ENCODE measurements around the gene CXCL10. TPM values are rescaled to one million over a fixed set of nuclear protein-coding genes. Genes with fewer than 3 reads are reported as not detected.

Gene CXCL10
- total RNA-seq, 1 experiment from 2014 or later, result not detected

GRCh38 chr4:76011700-76012387 is 11.5 kb downstream of the CXCL10 start:
- no peaks in the 10 kb centered on the region for H3K4me1 ChIP-seq (ENCODE audit: control insufficient read depth, insufficient read depth, low read length)
- no TSS peak for BruUV-seq (replicated peaks)
- H3K9me3 ChIP-seq (ENCODE audit: control insufficient read depth, insufficient read depth, low read depth, low read length), result no peaks in the 10 kb centered on the region
- TF ChIP-seq, protein P1, sequence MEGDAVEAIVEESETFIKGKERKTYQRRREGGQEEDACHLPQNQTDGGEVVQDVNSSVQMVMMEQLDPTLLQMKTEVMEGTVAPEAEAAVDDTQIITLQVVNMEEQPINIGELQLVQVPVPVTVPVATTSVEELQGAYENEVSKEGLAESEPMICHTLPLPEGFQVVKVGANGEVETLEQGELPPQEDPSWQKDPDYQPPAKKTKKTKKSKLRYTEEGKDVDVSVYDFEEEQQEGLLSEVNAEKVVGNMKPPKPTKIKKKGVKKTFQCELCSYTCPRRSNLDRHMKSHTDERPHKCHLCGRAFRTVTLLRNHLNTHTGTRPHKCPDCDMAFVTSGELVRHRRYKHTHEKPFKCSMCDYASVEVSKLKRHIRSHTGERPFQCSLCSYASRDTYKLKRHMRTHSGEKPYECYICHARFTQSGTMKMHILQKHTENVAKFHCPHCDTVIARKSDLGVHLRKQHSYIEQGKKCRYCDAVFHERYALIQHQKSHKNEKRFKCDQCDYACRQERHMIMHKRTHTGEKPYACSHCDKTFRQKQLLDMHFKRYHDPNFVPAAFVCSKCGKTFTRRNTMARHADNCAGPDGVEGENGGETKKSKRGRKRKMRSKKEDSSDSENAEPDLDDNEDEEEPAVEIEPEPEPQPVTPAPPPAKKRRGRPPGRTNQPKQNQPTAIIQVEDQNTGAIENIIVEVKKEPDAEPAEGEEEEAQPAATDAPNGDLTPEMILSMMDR (IDR thresholded peaks at IDR 0.05), result no peak
- TF ChIP-seq POLR2AphosphoS5 (IDR thresholded peaks at IDR 0.05; ENCODE audit: low read depth, low read length) (no peak), TCF7L2 (IDR thresholded peaks at IDR 0.05; ENCODE audit: low read depth, low read length) (no peak), REST (IDR thresholded peaks at IDR 0.05; ENCODE audit: insufficient read depth in 1 of 2, low read depth in 2 of 2, low read length in 1 of 2) (no peak), SIN3A (IDR thresholded peaks at IDR 0.05; ENCODE audit: borderline replicate concordance, insufficient read depth, low read depth, low read length) (no peak)
- H3K27ac ChIP-seq (ENCODE audit: low read length), result no peak overlapping the region
- ATAC-seq (no peak), DNase-seq (ENCODE audit: low read depth, low spot score) (no peak)
- POLR2A ChIA-PET, result no interaction called here
- H3K4me3 ChIP-seq (ENCODE audit: low read depth in 2 of 2, low read length in 2 of 2), result no peak overlapping the region
- H3K36me3 ChIP-seq (ENCODE audit: control insufficient read depth, insufficient read depth, low read length), result no peaks in the 10 kb centered on the region
- in situ Hi-C loops (cut with HindIII; ENCODE audit: low pct_unique_long_range_greater_than_20kb, low sequenced_read_pairs), result no loop called here
- H3K27me3 ChIP-seq (ENCODE audit: control insufficient read depth, insufficient read depth, low read length), result no peaks in the 10 kb centered on the region; the same call in 1 of the 2 replicates
- intact Hi-C loops (cut with micrococcal nuclease; ENCODE audit: unreplicated experiment), result no loop called here
- CTCF ChIA-PET, result no interaction called here

DNA sequence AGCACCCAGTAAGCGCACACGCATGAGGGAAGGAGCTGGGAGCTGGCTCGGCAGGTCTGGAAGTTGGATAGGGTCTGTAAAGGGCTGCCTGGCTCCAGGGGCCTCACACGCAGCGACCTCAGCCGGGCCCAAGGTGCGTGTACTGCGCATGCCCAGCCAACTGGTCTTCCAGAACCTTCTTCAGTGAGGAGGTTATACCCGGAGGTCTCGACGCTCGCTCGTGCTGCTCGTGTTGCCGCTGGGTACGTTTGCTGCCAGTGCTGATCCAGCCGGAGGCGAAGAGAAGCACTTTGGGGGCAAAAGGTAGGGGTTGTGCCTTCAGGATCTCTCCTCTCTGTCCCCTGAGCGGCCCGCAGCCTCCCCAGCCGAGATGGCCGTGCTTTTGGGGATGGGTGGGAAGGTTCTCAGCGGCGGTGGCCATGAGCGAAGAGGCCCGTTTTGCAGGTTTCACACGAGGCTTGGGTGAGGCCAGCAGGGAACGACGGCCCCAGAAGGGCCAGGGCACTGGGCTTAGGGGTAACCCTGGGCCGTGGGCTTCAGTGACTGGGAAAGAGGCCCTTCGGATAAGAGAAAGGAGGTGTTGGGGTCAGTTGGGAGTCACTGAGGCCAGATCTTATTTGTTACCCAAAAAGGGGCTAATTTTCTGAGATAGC is 12.2 kb downstream of the CXCL10 start:
- Histone ChIP-seq H3K4me3 (ENCODE audit: low read depth in 2 of 2, low read length in 2 of 2) (no peak overlapping the region), H3K27me3 (ENCODE audit: control insufficient read depth, insufficient read depth, low read length) (no peaks in the 10 kb centered on the region; the same call in 1 of the 2 replicates), H3K4me1 (ENCODE audit: control insufficient read depth, insufficient read depth, low read length) (no peaks in the 10 kb centered on the region), H3K9me3 (ENCODE audit: control insufficient read depth, insufficient read depth, low read depth, low read length) (no peaks in the 10 kb centered on the region), H3K27ac (ENCODE audit: low read length) (no peak overlapping the region), H3K36me3 (ENCODE audit: control insufficient read depth, insufficient read depth, low read length) (no peaks in the 10 kb centered on the region)
- BruUV-seq (replicated peaks), result no TSS peak
- DNase-seq (ENCODE audit: low read depth, low spot score), result no peak
- ATAC-seq, result no peak
- ChIA-PET CTCF (no interaction called here), POLR2A (no interaction called here)
- intact Hi-C loops (cut with micrococcal nuclease; ENCODE audit: unreplicated experiment) (no loop called here), in situ Hi-C loops (cut with HindIII; ENCODE audit: low pct_unique_long_range_greater_than_20kb, low sequenced_read_pairs) (no loop called here)
- TF ChIP-seq TCF7L2 (IDR thresholded peaks at IDR 0.05; ENCODE audit: low read depth, low read length), result no peak
- TF ChIP-seq, protein P1 (IDR thresholded peaks at IDR 0.05), result no peak
- TF ChIP-seq POLR2AphosphoS5 (IDR thresholded peaks at IDR 0.05; ENCODE audit: low read depth, low read length), result no peak
- TF ChIP-seq SIN3A (IDR thresholded peaks at IDR 0.05; ENCODE audit: borderline replicate concordance, insufficient read depth, low read depth, low read length), result no peak
- TF ChIP-seq REST (IDR thresholded peaks at IDR 0.05; ENCODE audit: insufficient read depth in 1 of 2, low read depth in 2 of 2, low read length in 1 of 2), result no peak

Measured in Panc1 (cell line).